Activated T-helper 9 cell treated with anti-CD3 and anti-CD28 coated beads, Interleukin-2, amount 50 U/mL, for 16 hours (primary cell): ENCODE results near the gene ASB13.
"Not testable (repeated sequence)": the region's sequence is repeated elsewhere in the genome, so short reads cannot be mapped to it uniquely, and the experiment has no call there.

Experiments
- DNase-seq: peaks from one replicate; pipeline ENCODE4 v3.0.0-alpha.2; 2020; ENCODE audit warnings: low read depth

The ASB13 gene

DNA sequence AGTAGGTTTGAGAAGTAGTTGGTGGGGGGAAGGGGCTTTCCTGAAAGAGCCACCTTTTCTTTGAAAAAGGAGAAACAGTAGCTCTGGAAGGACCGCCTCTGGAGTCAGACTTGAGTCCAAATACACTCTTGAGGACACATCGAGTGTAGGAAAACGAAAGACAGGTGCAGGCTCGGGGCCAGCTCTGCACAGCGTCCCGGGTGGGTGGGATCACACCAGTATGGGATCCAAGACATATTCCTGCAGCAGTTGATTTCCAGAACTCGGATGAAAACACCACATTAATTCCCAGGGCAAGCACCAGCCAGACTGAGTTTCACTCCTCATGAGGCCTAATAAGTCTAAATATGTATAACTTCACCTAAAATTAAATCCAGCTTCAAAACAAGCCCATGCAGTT is 61.4 kb downstream of the ASB13 start:
- no peak for DNase-seq

DNA sequence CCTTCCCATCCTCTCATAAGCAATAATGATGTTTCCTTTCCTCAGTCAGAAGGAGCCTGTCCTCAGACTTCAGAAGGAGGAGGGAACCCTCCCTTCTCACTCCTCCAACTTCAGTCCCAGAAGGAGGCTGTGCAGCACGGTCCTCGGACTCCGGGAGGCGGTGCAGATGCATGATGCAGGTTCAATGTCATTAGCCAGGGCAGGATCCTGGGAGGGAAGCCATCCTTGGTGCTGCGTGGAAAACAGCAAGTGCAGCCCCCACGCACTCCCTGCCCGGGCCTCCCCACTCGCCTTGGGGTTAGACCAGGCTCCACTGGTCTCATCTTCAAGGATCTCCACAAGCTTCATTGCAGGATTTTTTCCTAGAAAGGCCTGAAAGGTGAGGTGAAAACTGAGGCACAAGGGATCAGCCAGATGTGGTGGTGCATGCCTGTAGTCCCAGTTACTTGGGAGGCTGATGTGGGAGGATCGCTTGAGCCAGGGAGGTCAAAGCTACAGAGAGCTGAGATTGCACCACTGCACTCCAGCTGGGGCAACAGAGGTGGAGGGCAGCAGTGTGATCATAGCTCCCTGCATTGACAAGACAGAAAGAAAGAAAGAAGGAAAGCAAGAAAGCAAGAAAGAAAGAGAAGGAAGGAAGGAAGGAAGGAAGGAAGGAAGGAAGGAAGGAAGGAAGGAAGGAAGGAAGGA is 62.0 kb downstream of the ASB13 start:
- DNase-seq = no peak

DNA sequence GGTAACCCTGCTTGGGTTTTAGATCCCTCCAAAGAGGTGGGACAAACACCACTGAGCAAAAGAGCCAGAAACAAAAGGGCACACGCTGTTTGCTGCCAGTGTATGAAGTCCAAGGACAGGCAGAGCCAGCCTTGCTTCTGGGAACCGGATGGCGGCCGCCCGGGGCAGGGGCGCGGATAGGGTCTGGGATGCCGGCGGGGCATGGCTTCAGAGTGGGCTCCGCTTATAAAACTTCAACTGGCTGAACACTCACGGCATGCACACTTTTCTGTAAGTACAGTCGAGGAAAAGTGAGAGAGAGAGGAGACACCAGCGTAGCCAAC is 62.6 kb downstream of the ASB13 start:
- no peak for DNase-seq

GRCh38 chr10:5603091-5603847 is 63.1 kb downstream of the ASB13 start:
- DNase-seq = no peak

DNA sequence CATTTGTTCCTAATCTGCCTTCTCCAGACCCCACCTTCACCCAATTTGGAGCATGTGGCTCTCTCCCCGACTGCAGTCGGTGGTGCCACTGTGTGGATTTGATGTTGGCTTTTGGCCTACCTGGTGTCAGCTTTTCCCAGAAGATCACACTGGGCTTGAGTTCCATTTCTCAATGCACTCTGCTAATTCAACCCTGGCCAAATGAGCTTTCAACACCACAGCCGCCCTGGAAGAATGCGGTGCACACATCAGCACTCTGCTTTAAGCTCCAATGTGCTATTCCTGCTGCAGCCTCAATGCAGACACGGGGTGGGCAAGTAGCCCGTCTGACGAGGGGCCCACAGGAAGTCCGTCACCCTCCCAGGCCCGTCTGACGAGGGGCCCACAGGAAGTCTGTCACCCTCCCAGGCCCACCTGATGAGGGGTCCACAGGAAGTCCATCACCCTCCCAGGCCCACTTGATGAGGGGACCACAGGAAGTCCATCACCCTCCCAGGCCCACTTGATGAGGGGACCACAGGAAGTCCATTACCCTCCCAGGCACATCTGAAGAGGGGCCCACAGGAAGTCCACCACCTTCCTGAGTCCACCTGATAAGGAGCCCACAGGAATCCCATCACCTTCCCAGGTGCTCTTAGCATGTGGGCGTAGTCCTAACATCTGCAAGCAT is 64.4 kb downstream of the ASB13 start:
- no peak for DNase-seq

DNA sequence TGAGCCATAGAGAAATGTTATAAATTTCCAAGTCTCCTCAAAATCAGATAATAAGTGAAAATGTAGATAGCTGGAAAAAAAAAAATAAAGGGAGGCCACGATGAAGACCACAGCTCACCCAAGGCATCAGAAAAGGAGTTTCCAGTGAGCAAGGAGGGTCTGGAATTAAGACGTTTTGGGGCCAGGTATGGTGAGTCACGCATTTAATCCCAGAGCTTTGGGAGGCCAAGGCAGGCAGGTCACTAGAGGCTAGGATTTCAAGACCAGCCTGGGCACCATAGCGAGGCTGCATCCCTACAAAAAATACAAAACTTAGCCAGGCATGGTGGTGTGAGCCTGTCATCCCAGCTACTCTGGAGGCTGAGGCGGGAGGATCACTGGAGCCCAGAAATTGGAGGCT is 65.5 kb downstream of the ASB13 start:
- DNase-seq = no peak

- no peak for DNase-seq
These were observed 66.5 kb downstream of the ASB13 start for GRCh38 chr10:5599613-5600520.

DNA sequence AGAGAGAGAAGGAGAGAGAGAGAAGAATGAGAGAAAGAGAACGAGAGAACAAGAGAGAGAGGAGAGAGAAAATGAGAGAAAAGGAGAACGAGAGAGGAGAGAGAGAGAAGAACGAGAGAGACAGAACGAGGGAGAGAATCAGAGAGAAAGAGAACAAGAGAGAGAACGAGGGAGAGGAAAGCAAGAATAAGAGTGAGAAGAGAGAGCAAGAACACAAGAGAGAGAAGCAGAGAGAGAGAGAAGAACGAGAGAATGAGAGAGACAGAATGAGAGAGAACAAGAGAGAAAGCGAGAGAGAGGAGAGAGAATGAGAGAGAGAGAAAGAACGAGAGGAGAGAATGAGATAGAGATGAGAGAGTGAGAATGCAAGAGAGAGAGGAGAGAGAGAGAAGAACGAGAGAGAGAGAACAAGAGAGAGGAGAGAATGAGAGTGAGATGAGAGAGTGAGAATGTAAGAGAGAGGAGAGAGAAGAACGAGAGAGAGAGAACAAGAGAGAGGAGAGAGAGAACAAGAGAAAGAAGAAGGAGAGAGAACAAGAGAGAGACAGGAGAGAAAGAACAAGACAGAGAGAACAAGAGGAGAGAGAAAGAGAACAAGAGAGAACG is 68.2 kb downstream of the ASB13 start:
- DNase-seq = no peak

DNA sequence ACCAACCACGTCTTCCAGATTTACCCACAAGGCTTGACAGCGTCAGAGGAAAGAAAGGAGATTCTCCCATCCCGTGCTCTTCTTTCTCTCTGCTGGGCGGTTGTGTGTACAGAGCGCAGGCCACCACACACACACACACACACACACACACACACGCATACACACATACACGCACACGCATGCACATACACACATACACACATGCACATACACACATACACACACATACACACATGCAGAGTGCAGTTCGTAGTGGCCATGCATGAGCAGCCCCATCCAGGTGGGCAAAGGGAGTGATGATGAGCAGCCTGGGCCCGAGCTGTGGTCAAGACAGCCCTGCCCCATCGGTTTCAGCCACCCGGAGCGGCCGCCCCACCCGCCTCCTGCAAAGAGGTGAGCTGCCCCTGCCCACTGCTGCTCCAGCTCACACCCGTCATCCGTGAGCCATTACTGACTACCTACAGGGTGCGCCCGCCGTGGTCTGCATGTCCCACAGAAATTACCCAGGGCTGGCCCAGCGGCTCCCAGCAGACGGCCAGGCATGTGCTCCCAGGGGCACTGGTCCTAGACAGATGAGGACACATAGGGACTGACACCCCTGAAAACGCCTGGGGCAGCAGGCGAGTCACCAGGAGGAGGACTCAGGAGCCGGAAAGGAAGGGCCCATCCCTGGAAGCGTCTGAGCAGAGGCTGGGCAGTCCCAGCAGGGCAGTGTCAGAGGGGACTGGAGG is 69.6 kb downstream of the ASB13 start:
- DNase-seq = no peak

DNA sequence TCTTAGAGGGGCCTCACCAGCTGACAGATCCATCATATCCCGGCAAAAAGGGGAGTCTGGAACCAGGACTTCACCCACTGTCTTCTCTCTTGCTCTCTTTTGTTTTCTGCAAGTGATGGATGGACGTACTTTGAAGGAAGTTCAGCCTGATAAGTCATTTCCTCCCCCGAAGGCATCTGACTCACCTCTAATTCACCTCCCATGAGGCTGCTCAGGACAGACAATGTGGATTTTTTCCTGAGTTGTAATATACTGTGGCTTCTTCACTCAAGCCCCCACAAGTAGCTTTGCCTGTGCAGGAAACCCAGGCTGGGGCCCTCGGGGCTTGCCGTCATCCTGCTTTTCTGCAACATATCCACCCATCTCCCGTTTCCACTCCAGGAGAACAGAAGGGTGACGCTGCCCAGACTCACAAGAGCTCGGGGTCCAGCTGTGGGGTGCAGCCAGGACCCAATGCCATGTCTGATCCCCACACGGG is 70.4 kb downstream of the ASB13 start:
- no peak for DNase-seq

DNA sequence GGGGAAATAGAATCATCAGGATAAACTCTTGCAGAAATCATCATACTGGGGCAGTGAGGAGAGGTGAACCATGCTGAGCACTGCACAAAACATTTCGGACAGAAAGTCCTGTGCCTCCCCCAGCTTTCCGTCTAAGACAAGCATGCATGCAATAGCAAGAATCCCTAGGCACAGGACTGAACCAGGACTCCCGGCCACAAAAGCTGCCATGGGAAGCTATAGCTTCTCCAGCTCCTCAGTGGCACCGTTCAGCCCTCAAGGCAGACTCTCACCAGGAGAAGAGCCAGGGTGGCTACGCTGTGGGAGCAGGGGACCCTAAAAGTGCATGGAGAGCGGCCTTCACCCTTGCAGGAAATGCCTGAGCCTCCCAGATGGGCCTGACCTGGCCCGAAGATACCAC is 70.8 kb downstream of the ASB13 start:
- no peak for DNase-seq

DNA sequence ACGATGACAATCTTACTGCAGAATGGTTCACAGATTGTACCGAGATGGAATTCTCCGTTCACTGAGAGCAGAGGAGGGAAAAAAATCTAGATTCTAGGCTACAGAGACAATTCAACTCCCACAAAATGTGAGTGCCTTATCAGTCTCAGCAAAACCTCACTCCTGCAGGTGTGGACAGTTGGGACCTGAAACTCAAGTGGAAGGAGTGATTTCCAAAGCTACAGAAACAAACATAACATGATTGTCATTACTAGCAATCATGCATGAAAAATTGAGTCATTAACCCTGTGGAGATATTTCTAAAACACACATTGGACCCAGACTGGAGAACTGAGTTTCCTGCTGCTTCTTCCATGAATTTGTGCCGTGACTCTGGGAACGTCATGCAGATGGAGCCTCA is 71.3 kb downstream of the ASB13 start:
- DNase-seq = no peak

- no peak for DNase-seq
These were observed 71.9 kb downstream of the ASB13 start for GRCh38 chr10:5594271-5595049.

DNA sequence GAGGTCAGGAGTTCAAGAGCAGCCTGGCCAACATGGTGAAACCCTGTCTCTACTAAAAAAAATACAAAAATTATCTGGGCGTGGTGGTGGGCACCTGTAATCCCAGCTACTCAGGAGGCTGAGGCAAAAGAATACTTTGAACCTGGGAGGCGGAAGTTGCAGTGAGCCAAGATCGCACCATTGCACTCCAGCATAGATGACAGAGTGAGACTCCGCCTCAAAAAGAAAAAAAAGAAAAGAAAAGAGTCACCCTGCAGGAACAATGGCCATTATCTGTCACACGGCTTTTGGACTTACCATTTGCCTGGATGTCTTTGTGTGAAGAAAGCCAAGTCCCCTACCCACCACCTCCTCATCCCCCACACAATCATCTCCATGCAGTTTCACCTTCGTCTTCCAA is 73.0 kb downstream of the ASB13 start:
- not testable (repeated sequence) for DNase-seq

DNA sequence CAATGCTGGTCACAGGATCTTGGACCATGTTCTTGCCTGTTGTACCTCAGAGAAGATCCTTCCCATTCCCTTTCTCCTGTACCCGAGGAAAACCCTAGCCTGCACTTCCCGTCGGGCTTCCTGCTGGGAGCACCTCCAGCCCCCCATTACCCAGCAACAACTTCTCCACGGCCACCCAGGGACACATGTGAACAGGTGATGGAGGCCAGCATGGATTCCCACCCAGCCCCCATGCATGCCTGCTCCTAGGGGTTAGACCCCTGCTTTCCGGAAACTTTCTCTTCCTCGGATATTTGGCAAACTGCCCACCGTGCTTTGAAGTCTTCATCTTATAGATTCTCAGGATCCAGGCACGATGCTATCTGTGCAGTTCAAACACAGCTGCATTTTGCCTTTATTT is 74.3 kb downstream of the ASB13 start:
- no peak for DNase-seq

DNA sequence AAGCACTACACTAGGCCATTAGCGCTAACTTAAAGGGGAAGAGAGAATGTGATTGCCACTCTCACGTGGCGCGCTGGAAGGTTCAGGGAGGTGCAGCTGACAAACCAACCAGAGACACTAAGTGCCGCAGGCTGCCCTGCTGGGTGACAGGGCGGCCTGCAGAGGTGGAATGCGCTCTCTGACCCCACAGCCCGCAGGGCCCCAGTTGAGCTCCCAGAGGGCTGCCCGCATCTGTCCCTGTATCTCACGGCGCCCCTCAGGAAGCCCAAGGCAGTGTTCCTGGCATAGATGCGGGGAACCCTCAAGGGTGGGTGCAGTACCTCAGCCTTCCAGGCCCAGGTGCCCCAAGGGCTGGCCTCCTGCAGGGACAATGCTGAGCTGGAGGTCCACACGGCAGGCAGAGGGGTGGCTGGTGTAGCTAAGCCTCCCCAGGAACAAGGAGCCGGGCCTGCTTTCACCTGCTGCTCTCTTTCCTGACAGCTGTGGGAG is 75.0 kb downstream of the ASB13 start:
- DNase-seq = no peak

DNA sequence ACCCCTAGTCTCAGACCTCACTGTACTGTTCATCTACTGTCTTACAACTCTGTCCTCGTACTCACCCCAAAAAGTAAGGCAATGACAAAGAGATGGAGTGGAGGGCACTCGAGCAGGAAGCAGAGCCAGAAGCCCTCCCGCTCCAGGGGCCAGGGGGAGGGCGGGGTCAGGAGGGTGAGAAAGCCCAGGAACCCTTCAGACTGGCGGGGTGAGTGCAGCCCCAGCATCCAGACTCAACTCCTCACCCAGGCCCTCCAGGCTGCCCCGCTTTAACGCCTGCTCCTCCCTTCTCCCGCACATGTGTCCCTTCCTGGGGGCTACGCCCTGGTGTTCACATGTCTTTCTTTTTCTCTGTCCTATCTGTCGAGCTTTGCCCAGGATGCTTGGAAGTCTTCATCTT is 75.6 kb downstream of the ASB13 start:
- DNase-seq = no peak

GRCh38 chr10:5589661-5590511 is 76.5 kb downstream of the ASB13 start:
- no peak for DNase-seq

DNA sequence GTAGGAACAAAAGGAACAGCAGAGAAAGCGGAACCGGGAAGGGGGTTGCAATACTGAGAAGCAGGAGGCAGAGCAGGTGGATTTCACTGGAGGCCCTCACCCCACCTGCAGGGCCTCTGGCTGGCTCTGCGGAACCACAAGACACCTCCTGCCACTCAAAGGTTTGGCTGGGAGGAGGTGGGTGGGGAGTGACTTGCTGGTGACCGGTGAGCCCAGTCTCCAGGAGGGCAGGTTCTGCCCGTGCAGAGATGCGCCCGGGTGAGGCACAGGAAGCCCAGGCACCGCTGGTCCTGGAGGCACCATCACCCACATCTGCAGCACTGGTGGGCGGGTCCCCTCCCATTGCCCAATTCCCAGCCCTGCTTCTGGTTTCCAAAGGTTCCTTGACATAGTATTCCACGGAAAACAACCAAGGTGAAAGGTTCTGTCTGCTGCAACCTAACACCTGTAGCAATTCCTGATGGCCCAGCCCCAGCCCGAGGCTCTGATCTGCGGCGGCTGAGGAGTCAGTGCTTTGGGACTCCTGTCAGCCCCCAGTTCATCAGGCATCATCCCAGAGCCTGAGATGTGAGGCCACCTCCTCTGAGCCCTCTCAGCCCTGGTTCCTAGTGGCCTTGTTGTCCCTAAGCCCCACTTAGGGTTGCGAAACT is 77.3 kb downstream of the ASB13 start:
- no peak for DNase-seq
